ENCODE results near the gene TM7SF3. TPM values are rescaled to one million over a fixed set of nuclear protein-coding genes. Genes with fewer than 3 reads are reported as not detected.

The TM7SF3 gene
- total RNA-seq, 2 donors from 2014 or later: 30.7 to 42.7 TPM

DNA sequence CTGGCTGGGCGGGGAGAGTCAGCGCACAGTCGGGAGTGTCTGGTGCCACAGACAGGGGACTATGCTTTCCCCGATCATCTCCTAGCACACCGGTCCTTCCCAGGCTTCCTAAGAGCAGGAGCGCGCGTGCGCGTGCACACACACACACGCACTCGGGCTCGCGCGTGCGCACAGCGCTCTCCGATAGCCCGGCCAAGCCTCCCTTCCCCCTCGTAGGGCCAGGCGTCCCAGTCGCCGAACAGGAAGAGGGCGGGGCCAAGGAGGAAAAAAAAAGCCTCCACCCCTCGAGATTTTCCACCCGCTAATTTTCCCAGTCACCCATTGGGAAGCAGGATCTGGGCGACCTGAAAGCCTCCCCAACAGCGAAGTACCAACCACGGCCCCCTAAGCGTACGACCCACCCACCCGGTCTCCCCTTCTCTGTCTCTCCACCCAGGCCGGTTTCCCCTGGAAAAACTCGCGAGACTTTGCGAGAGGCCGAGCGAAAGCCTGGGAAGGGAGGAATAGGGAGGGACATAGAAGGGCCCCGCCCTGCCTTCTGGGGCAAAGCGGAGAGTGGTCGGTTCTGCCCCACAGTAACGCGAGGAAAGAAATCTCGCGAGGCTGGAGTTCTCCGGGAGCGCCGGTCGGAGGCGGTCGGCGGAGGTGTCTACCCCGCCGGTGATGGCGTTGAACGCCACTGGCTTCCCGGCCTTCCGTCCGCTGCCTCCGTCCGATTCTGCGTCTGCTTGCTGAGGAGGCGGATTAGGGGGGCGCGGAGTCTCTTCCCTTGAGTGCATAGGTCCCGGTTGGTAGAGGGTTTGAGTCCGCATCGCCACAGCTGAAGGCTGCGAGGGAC is 76.1 kb downstream of the TM7SF3 start, which contains the start of the genes FGFR1OP2 and INTS13:
TSS of gene FGFR1OP2 (plus strand) at position 608 of the 838 bp plus-strand sequence. CDS start 15,689 bp downstream, outside the sequence.
TSS of gene INTS13 (minus strand) at position 119 of the 838 bp plus-strand sequence. CDS start 1,178 bp downstream, outside the sequence.
- peak within 1 kb of the TSS; percentile 87 for H3K27ac Mint-ChIP-seq
- H3K4me1 Mint-ChIP-seq: peaks cover 41% of the 10 kb centered on the region
- H3K27me3 Mint-ChIP-seq: no peaks in the 10 kb centered on the region
- H3K4me3 Mint-ChIP-seq: peak within 1 kb of the TSS; percentile 91
- peaks cover 78% of the 10 kb centered on the region for H3K36me3 Mint-ChIP-seq (ENCODE audit: low read depth)
- no peaks in the 10 kb centered on the region for H3K9me3 Mint-ChIP-seq
- ATAC-seq (replicated peaks): peak; percentile 91

DNA sequence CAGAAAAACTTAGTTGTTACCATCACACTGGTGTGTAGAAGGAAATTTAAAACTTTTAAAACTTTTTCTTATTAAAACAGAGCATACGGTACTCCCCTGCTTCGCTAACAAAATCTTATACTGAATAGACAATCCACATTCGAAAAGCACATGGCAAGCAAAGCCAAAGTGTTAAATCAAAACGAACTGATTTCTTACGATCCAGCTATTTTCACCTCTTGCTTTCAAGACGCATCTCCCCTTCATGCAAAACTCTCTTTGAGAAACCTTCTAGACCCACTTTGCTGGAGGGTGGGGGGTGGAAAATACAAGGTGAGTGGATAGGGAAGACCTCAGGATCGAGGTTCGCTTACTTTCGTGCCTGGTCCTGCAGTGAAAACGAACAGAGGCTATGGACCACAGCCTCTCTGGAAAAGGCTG is 76.7 kb downstream of the TM7SF3 start:
- H3K4me3 Mint-ChIP-seq: peak overlapping the region; percentile 91

DNA sequence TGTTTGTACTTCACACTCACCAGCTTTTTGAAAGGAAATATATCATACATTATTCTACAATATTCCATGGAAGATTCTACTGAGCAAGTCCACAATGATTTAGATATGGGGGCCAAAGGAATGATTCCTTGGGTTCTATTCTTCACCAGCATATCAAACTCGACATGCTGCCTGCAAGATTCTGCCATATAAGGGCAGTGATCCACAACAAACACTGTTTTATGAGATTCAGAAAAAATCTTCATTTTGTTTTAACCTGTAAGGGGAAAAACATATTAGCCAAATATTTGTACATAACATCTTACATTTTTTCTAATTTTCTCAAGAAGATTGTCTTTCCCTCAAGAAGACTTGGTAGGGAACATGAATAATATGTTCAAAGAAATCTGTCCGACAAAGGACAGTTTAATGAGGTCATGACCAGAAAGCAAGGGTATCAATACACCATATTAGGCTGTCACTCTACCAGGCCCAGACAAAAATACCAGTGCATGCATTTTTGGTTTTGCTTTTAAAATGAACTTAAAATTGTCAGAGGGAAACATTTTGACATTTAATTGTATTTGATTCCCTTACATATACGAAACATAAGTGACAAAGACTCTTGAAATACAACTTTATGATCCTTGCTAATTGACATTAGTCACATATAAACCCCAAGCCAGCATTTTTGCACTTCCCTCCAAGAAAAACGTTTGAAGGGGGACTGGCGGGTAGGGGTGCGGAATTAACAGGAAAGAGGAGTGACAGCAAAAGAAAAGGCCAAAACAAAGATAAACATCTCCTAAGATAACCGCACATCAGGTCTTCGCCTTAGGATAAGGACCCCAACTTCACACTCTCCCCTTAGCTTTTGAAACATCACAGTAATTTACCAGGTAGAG is 77.4 kb downstream of the TM7SF3 start:
- Mint-ChIP-seq H3K27ac (peak overlapping the region; percentile 87), H3K4me1 (peaks cover 44% of the 10 kb centered on the region), H3K27me3 (no peaks in the 10 kb centered on the region), H3K36me3 (ENCODE audit: low read depth) (peaks cover 79% of the 10 kb centered on the region), H3K9me3 (no peaks in the 10 kb centered on the region), H3K4me3 (peak overlapping the region; percentile 91)
- no peak for ATAC-seq (replicated peaks)

More for the DNA sequence above, 76.7 kb downstream of the TM7SF3 start:
- H3K4me1 Mint-ChIP-seq: peaks cover 42% of the 10 kb centered on the region
- H3K27me3 Mint-ChIP-seq: no peaks in the 10 kb centered on the region
- peak overlapping the region; percentile 87 for H3K27ac Mint-ChIP-seq
- no peaks in the 10 kb centered on the region for H3K9me3 Mint-ChIP-seq
- H3K36me3 Mint-ChIP-seq (ENCODE audit: low read depth): peaks cover 78% of the 10 kb centered on the region
- ATAC-seq (replicated peaks): no peak

DNA sequence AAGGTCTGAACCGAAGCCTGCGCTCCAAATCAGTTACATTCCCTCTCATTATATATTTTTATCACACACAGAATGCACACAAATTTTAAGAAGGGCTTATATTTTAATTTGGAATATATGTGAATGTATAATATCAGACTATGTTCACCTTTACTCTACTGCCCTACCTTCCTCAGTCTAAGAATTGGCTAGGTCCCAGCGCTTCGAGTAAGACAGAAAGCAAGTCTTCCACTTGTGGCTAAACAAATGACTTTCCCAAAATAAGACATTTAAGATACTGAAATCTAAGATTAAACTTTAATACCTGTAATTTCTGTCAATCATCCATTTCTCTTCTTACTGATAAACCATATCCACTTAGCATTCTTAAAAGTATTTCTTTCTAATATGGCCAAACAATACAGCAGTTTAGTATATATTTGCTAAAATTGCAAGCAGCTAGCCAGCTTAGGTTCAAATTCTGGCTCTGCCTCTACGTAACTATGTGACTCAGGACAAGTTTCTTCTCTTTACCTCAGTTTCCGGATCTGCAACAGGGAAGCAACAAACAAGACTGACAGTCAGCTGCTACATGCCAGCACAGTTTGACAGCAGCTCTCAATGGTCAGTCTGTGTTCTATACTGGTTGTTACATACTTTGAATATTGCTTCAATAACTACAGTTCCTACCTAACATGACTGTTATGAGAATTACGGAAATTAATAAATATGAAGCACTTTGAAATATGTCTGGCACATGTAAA is 78.4 kb downstream of the TM7SF3 start:
- peaks cover 39% of the 10 kb centered on the region for H3K4me1 Mint-ChIP-seq
- peak; percentile 30 for ATAC-seq (replicated peaks)

DNA sequence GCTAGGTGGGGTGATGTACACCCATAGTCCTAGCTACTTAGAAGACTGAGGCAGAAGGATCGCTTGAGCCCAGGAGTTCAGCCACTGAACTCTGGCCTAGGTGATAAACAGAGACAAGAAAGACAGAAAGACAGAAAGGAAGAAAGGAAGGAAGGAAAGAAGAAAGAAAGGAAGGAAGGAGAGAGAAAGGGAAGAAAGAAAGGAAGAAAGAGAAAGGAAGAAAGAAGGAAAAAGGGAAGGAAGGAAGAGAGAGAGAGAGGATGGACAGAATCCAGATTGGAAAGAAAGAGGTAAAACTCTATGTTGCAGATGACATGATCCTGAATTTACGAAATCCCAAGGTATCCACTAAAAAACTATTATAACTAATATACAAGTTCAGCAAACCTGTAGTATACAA is 84.6 kb downstream of the TM7SF3 start:
- Mint-ChIP-seq H3K27ac (no peak overlapping the region), H3K4me3 (no peak overlapping the region), H3K27me3 (no peaks in the 10 kb centered on the region), H3K4me1 (peaks cover 30% of the 10 kb centered on the region), H3K36me3 (ENCODE audit: low read depth) (peaks cover 100% of the 10 kb centered on the region), H3K9me3 (no peaks in the 10 kb centered on the region)
- no peak for ATAC-seq (replicated peaks)

More for the DNA sequence above, 78.4 kb downstream of the TM7SF3 start:
- Mint-ChIP-seq H3K9me3 (no peaks in the 10 kb centered on the region), H3K36me3 (ENCODE audit: low read depth) (peaks cover 81% of the 10 kb centered on the region), H3K27me3 (no peaks in the 10 kb centered on the region), H3K4me3 (peak overlapping the region; percentile 91), H3K27ac (peak overlapping the region; percentile 87)

- no peak for ATAC-seq (replicated peaks)
- Mint-ChIP-seq H3K36me3 (ENCODE audit: low read depth) (peaks cover 100% of the 10 kb centered on the region), H3K27ac (no peak overlapping the region), H3K4me1 (peaks cover 25% of the 10 kb centered on the region), H3K4me3 (no peak overlapping the region), H3K27me3 (no peaks in the 10 kb centered on the region), H3K9me3 (no peaks in the 10 kb centered on the region)
Measured at GRCh38 chr12:26928661-26929060, 85.5 kb downstream of the TM7SF3 start.

Other genes starting within 250 kb of the TM7SF3 start
- 10 to 100 TPM; 37.1 to 48.2 TPM for gene ITPR2, start 181.2 kb downstream of the TM7SF3 start, total RNA-seq
- gene INTS13, start 76.4 kb downstream of the TM7SF3 start, total RNA-seq: 100 to 1,000 TPM in 1 of 2 donors, 10 to 100 TPM in 1; 64.1 to 101 TPM
- gene FGFR1OP2, start 75.9 kb downstream of the TM7SF3 start, total RNA-seq: 10 to 100 TPM; 51.3 to 77.4 TPM
- 10 to 100 TPM; 32.6 to 36.0 TPM for gene MED21, start 8.2 kb upstream of the TM7SF3 start, total RNA-seq
- gene C12orf71, start 68.2 kb upstream of the TM7SF3 start, total RNA-seq: not detected
- gene STK38L, start 229.9 kb upstream of the TM7SF3 start, total RNA-seq: 10 to 100 TPM; 14.5 to 21.0 TPM